Nephron (organoid): ENCODE results near the gene RNF223.

ENCODE experiments used
- H3K27ac Mint-ChIP-seq, 3 experiments: 2 replicates each; pipeline ENCODE4 v1.8.0; 2020; ENCODE audit warnings: mixed read lengths in 3 of 3, mild to moderate bottlenecking in 2 of 3, moderate library complexity in 1 of 3
- H3K27me3 Mint-ChIP-seq: 2 replicates; pipeline ENCODE4 v1.8.0; 2021; ENCODE audit warnings: low read depth, mild to moderate bottlenecking, moderate library complexity, mixed read lengths
- H3K36me3 Mint-ChIP-seq: 2 replicates; pipeline ENCODE4 v1.8.0; 2020; ENCODE audit warnings: low read depth, mixed read lengths
- H3K4me1 Mint-ChIP-seq: 2 replicates; pipeline ENCODE4 v1.8.0; 2020; ENCODE audit warnings: mixed read lengths
- H3K4me3 Mint-ChIP-seq, 3 experiments: 2 replicates each; pipeline ENCODE4 v1.8.0; 2020; ENCODE audit warnings: mild to moderate bottlenecking in 3 of 3, mixed read lengths in 3 of 3, moderate library complexity in 2 of 3
- H3K9me3 Mint-ChIP-seq: 2 replicates; pipeline ENCODE4 v1.8.0; 2020; ENCODE audit warnings: mixed read lengths
- CTCF ChIP-seq, 3 experiments: fragments of 200-600 bp; sonication (generic); IDR thresholded peaks; one replicate each; pipeline ENCODE4 v1.5.0; 2021; ENCODE audit warnings: antibody characterized with exemption in 3 of 3; ENCODE audit not compliant: unreplicated experiment in 3 of 3

RNF223 gene

GRCh38 chr1:1040004-1040991 is 33.8 kb downstream of the RNF223 start:
- Mint-ChIP-seq H3K36me3 (peaks cover 19% of the 10 kb centered on the region), H3K27me3 (peaks cover 29% of the 10 kb centered on the region), H3K4me3 (peak overlapping the region; percentile 62 to 73 (median 73)), H3K4me1 (peaks cover 6% of the 10 kb centered on the region), H3K27ac (no peak overlapping the region), H3K9me3 (no peaks in the 10 kb centered on the region)
- TF ChIP-seq CTCF (IDR thresholded peaks at IDR 0.05; ENCODE audit: unreplicated experiment in 3 of 3), result no peak

GRCh38 chr1:1039145-1039910 is 34.8 kb downstream of the RNF223 start:
- H3K27me3 Mint-ChIP-seq, result peaks cover 29% of the 10 kb centered on the region
- peak overlapping the region; percentile 62 to 73 (median 73) for H3K4me3 Mint-ChIP-seq
- H3K9me3 Mint-ChIP-seq, result no peaks in the 10 kb centered on the region
- peaks cover 14% of the 10 kb centered on the region for H3K36me3 Mint-ChIP-seq
- TF ChIP-seq CTCF (IDR thresholded peaks at IDR 0.05; ENCODE audit: unreplicated experiment in 3 of 3), result no peak
- peaks cover 6% of the 10 kb centered on the region for H3K4me1 Mint-ChIP-seq
- no peak overlapping the region for H3K27ac Mint-ChIP-seq

GRCh38 chr1:1038694-1039093 is 35.4 kb downstream of the RNF223 start:
- Mint-ChIP-seq H3K4me3 (peak overlapping the region in 2 of 3 experiments; percentile 17 to 50), H3K27me3 (peaks cover 29% of the 10 kb centered on the region), H3K27ac (no peak overlapping the region), H3K36me3 (peaks cover 14% of the 10 kb centered on the region), H3K9me3 (no peaks in the 10 kb centered on the region), H3K4me1 (peaks cover 6% of the 10 kb centered on the region)
- TF ChIP-seq CTCF (IDR thresholded peaks at IDR 0.05; ENCODE audit: unreplicated experiment in 3 of 3), result no peak

- peaks cover 9% of the 10 kb centered on the region for H3K36me3 Mint-ChIP-seq
- H3K9me3 Mint-ChIP-seq, result no peaks in the 10 kb centered on the region
- peaks cover 6% of the 10 kb centered on the region for H3K4me1 Mint-ChIP-seq
- no peak overlapping the region for H3K4me3 Mint-ChIP-seq
- peaks cover 29% of the 10 kb centered on the region for H3K27me3 Mint-ChIP-seq
- no peak for TF ChIP-seq CTCF (IDR thresholded peaks at IDR 0.05; ENCODE audit: unreplicated experiment in 3 of 3)
- no peak overlapping the region for H3K27ac Mint-ChIP-seq
These were observed 36.5 kb downstream of the RNF223 start for GRCh38 chr1:1037366-1038327.

GRCh38 chr1:1035291-1035943 is 38.7 kb downstream of the RNF223 start:
- Mint-ChIP-seq H3K36me3 (peaks cover 9% of the 10 kb centered on the region), H3K27ac (no peak overlapping the region), H3K9me3 (no peaks in the 10 kb centered on the region), H3K4me3 (peak overlapping the region in 1 of 3 experiments; percentile 50), H3K4me1 (peaks cover 14% of the 10 kb centered on the region), H3K27me3 (peaks cover 35% of the 10 kb centered on the region)
- no peak for TF ChIP-seq CTCF (IDR thresholded peaks at IDR 0.05; ENCODE audit: unreplicated experiment in 3 of 3)
